ENCODE results near the gene RANBP17.

DNA sequence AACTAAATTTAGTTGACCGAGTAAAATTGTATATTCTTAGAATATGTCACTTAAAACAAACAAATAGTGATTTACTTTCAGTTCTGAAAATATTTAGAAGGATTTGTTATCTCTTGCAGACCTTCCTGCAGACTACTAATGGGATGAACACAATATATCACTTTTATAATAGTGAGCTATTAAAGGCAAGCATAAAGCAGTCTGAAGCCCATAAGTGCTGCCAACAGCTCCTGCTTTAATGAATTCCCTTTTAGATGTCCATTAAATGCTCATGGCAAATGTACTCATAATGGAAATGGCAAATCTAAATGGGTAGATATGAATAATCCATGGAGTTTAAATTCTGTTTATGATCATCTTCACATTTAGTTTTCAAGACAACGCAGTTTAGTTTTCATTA is 170.2 kb downstream of the RANBP17 start:
- TF ChIP-seq, protein P1, sequence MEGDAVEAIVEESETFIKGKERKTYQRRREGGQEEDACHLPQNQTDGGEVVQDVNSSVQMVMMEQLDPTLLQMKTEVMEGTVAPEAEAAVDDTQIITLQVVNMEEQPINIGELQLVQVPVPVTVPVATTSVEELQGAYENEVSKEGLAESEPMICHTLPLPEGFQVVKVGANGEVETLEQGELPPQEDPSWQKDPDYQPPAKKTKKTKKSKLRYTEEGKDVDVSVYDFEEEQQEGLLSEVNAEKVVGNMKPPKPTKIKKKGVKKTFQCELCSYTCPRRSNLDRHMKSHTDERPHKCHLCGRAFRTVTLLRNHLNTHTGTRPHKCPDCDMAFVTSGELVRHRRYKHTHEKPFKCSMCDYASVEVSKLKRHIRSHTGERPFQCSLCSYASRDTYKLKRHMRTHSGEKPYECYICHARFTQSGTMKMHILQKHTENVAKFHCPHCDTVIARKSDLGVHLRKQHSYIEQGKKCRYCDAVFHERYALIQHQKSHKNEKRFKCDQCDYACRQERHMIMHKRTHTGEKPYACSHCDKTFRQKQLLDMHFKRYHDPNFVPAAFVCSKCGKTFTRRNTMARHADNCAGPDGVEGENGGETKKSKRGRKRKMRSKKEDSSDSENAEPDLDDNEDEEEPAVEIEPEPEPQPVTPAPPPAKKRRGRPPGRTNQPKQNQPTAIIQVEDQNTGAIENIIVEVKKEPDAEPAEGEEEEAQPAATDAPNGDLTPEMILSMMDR (conservative IDR thresholded peaks at IDR 0.05; ENCODE audit: low read depth in 2 of 2), result no peak
- no peak for TF ChIP-seq EZH2phosphoT487 (IDR thresholded peaks at IDR 0.05; ENCODE audit: unreplicated experiment)
- no peak for TF ChIP-seq POLR2AphosphoS5 (IDR thresholded peaks at IDR 0.05; ENCODE audit: low read depth)
- TF ChIP-seq, protein P2, sequence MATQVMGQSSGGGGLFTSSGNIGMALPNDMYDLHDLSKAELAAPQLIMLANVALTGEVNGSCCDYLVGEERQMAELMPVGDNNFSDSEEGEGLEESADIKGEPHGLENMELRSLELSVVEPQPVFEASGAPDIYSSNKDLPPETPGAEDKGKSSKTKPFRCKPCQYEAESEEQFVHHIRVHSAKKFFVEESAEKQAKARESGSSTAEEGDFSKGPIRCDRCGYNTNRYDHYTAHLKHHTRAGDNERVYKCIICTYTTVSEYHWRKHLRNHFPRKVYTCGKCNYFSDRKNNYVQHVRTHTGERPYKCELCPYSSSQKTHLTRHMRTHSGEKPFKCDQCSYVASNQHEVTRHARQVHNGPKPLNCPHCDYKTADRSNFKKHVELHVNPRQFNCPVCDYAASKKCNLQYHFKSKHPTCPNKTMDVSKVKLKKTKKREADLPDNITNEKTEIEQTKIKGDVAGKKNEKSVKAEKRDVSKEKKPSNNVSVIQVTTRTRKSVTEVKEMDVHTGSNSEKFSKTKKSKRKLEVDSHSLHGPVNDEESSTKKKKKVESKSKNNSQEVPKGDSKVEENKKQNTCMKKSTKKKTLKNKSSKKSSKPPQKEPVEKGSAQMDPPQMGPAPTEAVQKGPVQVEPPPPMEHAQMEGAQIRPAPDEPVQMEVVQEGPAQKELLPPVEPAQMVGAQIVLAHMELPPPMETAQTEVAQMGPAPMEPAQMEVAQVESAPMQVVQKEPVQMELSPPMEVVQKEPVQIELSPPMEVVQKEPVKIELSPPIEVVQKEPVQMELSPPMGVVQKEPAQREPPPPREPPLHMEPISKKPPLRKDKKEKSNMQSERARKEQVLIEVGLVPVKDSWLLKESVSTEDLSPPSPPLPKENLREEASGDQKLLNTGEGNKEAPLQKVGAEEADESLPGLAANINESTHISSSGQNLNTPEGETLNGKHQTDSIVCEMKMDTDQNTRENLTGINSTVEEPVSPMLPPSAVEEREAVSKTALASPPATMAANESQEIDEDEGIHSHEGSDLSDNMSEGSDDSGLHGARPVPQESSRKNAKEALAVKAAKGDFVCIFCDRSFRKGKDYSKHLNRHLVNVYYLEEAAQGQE (IDR thresholded peaks at IDR 0.05; ENCODE audit: unreplicated experiment), result no peak
- no peak for TF ChIP-seq CREB1 (CRISPR knock-in tag; IDR thresholded peaks at IDR 0.05; ENCODE audit: low read depth)
- no peak for TF ChIP-seq EZH2 (IDR thresholded peaks at IDR 0.05; ENCODE audit: low read depth, unreplicated experiment)
- TF ChIP-seq JUNB (IDR thresholded peaks at IDR 0.05; ENCODE audit: unreplicated experiment), result no peak
- no peak for TF ChIP-seq STAT1 (IDR thresholded peaks at IDR 0.05; ENCODE audit: unreplicated experiment)
- TF ChIP-seq NANOG (IDR thresholded peaks at IDR 0.05; ENCODE audit: borderline replicate concordance), result no peak

Measured in GM23338 (cell line).